ENCODE measurements around the gene POLR1C.

The POLR1C gene

DNA sequence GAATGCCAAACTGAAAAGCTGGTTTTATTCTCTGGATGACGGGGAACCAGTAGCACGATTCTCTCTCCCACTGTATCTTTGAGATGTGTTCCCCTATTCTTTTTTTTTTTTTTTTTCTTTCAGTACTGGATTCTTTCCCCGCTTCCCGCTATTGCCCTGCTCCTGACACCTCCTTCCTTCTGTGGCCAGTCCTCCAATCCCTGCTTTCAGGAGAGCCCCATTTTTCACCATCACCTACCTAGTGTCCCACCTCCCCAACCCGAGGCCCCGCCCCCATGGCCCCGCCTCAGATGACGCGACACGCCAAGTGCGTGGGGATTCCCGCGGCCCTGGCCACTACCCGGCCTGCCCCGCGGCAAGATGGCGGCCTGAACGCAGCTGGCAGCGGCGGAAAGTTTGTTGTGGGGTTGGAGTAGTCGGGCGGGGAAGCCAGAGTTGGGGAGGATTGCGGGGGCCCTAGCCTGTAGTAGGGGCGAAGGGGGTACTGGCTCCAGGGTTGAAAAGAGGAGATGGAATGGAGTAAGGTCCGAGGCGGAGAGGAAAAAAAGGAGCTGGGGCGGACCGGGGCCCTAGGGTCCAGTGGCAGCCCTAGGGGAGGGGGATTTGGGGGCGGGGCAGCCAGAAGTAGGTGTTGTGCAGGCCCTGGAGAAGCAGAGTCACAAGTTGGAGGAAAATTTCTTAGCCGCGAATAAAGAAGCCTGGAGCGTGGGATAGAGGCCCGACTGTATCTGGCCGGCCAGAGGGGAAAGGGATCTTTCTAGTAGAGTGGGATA lies 39.5 kb upstream of the POLR1C start, which contains the start of gene TJAP1 (continued):
- TF ChIP-seq ZNF221 (tag by site-specific recombination; IDR thresholded peaks at IDR 0.05; ENCODE audit: borderline replicate concordance) (no peak), RBAK (tag by site-specific recombination; IDR thresholded peaks at IDR 0.05) (no peak), BCL11B (tag by site-specific recombination; IDR thresholded peaks at IDR 0.05; ENCODE audit: low read depth) (no peak), ZNF560 (tag by site-specific recombination; IDR thresholded peaks at IDR 0.05; ENCODE audit: borderline replicate concordance) (no peak), PRDM4 (tag by site-specific recombination; IDR thresholded peaks at IDR 0.05) (0 out of 2 replicates have a peak, but pooled peaks have one; percentile 12), ZNF138 (tag by site-specific recombination; IDR thresholded peaks at IDR 0.05; ENCODE audit: borderline replicate concordance) (no peak), SP7 (tag by site-specific recombination; IDR thresholded peaks at IDR 0.05) (peak; percentile 70; the same call in 1 of the 2 replicates), ZNF266 (tag by site-specific recombination; IDR thresholded peaks at IDR 0.05; ENCODE audit: low read depth) (no peak), ZBTB1 (tag by site-specific recombination; IDR thresholded peaks at IDR 0.05) (no peak), ZNF341 (tag by site-specific recombination; IDR thresholded peaks at IDR 0.05; ENCODE audit: low read depth) (peak; percentile 85), HOXA7 (CRISPR knock-in tag; IDR thresholded peaks at IDR 0.05; ENCODE audit: borderline replicate concordance) (no peak), ZNF433 (tag by site-specific recombination; IDR thresholded peaks at IDR 0.05; ENCODE audit: low read depth) (no peak), ZNF10 (tag by site-specific recombination; IDR thresholded peaks at IDR 0.05) (peak; percentile 90), CTCF (tag by site-specific recombination; IDR thresholded peaks at IDR 0.05) (no peak), ZSCAN4 (tag by site-specific recombination; IDR thresholded peaks at IDR 0.05) (no peak), HOXC10 (CRISPR knock-in tag; IDR thresholded peaks at IDR 0.05) (no peak), TRIM28 (IDR thresholded peaks at IDR 0.05; ENCODE audit: borderline replicate concordance, low read length) (no peak), SCRT2 (tag by site-specific recombination; IDR thresholded peaks at IDR 0.05) (no peak), ZNF776 (tag by site-specific recombination; IDR thresholded peaks at IDR 0.05; ENCODE audit: borderline replicate concordance) (no peak), ZBTB44 (tag by site-specific recombination; IDR thresholded peaks at IDR 0.05) (no peak)
- TF ChIP-seq, protein P1, sequence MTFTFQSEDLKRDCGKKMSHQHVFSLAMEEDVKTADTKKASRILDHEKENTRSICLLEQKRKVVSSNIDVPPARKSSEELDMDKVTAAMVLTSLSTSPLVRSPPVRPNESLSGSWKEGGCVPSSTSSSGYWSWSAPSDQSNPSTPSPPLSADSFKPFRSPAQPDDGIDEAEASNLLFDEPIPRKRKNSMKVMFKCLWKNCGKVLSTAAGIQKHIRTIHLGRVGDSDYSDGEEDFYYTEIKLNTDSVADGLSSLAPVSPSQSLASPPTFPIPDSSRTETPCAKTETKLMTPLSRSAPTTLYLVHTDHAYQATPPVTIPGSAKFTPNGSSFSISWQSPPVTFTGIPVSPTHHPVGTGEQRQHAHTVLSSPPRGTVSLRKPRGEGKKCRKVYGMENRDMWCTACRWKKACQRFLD (tag by site-specific recombination; IDR thresholded peaks at IDR 0.05) = no peak
- TF ChIP-seq, protein P2, sequence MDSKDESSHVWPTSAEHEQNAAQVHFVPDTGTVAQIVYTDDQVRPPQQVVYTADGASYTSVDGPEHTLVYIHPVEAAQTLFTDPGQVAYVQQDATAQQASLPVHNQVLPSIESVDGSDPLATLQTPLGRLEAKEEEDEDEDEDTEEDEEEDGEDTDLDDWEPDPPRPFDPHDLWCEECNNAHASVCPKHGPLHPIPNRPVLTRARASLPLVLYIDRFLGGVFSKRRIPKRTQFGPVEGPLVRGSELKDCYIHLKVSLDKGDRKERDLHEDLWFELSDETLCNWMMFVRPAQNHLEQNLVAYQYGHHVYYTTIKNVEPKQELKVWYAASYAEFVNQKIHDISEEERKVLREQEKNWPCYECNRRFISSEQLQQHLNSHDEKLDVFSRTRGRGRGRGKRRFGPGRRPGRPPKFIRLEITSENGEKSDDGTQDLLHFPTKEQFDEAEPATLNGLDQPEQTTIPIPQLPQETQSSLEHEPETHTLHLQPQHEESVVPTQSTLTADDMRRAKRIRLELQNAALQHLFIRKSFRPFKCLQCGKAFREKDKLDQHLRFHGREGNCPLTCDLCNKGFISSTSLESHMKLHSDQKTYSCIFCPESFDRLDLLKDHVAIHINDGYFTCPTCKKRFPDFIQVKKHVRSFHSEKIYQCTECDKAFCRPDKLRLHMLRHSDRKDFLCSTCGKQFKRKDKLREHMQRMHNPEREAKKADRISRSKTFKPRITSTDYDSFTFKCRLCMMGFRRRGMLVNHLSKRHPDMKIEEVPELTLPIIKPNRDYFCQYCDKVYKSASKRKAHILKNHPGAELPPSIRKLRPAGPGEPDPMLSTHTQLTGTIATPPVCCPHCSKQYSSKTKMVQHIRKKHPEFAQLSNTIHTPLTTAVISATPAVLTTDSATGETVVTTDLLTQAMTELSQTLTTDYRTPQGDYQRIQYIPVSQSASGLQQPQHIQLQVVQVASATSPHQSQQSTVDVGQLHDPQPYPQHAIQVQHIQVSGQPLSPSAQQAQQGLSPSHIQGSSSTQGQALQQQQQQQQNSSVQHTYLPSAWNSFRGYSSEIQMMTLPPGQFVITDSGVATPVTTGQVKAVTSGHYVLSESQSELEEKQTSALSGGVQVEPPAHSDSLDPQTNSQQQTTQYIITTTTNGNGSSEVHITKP (tag by site-specific recombination; IDR thresholded peaks at IDR 0.05) = peak; percentile 97
- TF ChIP-seq, protein P3, sequence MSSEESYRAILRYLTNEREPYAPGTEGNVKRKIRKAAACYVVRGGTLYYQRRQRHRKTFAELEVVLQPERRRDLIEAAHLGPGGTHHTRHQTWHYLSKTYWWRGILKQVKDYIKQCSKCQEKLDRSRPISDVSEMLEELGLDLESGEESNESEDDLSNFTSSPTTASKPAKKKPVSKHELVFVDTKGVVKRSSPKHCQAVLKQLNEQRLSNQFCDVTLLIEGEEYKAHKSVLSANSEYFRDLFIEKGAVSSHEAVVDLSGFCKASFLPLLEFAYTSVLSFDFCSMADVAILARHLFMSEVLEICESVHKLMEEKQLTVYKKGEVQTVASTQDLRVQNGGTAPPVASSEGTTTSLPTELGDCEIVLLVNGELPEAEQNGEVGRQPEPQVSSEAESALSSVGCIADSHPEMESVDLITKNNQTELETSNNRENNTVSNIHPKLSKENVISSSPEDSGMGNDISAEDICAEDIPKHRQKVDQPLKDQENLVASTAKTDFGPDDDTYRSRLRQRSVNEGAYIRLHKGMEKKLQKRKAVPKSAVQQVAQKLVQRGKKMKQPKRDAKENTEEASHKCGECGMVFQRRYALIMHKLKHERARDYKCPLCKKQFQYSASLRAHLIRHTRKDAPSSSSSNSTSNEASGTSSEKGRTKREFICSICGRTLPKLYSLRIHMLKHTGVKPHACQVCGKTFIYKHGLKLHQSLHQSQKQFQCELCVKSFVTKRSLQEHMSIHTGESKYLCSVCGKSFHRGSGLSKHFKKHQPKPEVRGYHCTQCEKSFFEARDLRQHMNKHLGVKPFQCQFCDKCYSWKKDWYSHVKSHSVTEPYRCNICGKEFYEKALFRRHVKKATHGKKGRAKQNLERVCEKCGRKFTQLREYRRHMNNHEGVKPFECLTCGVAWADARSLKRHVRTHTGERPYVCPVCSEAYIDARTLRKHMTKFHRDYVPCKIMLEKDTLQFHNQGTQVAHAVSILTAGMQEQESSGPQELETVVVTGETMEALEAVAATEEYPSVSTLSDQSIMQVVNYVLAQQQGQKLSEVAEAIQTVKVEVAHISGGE (tag by site-specific recombination; conservative IDR thresholded peaks at IDR 0.05; ENCODE audit: low read depth) = 0 out of 2 replicates have a peak, but pooled peaks have one; percentile 25
